Measurements from ENCODE around the gene FSTL4. TPM values are rescaled to one million over a fixed set of nuclear protein-coding genes. Genes with fewer than 3 reads are reported as not detected.

FSTL4 gene
- polyA plus RNA-seq, 4 donors: 0.78 to 1.2 (median 0.99) TPM

DNA sequence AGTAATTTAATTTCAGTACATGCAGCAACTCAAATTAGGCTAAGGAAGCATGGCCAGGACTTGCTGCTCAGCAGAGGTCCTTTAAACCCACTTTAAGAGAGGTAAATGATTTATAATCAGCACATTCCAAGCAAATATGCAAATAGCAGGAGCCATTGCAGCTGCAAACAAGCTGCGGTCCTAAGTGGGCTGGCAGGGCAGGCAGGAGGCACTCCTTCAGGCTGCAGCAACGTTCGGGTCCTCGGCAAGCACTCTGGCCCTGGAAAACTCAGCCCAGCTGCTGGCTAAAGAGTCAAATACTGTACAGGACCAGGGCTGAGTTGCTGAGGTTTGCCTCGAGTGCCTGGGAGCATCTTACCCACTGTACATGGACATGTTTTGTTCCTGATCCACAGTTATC lies 126.9 kb downstream of the FSTL4 start:
- no peak for DNase-seq (ENCODE audit: low read depth in 4 of 4, low spot score in 2 of 4)

GRCh38 chr5:133483406-133484090 lies 128.8 kb downstream of the FSTL4 start:
- no peak for DNase-seq (ENCODE audit: low read depth in 4 of 4, low spot score in 2 of 4)

DNA sequence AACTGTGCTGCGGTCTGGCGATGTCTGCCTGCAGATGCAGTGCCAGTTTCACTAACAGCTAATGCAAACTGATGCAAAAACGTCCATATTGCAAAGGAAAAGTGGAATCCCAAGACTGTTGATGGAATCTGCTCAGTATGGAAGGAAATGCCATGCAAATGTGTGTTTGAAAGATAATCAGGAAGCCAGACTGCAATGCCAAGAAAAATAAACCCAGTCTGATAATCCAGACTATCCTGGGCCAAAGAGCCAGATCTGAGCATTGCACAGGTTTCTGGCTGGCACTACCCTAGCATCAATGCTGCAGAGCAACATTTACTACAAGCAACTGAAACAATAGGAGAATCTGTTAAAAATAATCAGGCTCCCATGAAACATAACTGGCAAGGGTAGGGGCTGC lies 130.3 kb downstream of the FSTL4 start:
- no peak for DNase-seq (ENCODE audit: low read depth in 4 of 4, low spot score in 2 of 4)

- no peak for DNase-seq (ENCODE audit: low read depth in 4 of 4, low spot score in 2 of 4)
These were observed 131.5 kb downstream of the FSTL4 start for GRCh38 chr5:133480866-133481265.

- no peak for DNase-seq (ENCODE audit: low read depth in 4 of 4, low spot score in 2 of 4)
These were observed 132.0 kb downstream of the FSTL4 start for GRCh38 chr5:133480366-133480765.

GRCh38 chr5:133478199-133478985 lies 133.9 kb downstream of the FSTL4 start:
- DNase-seq (ENCODE audit: low read depth in 4 of 4, low spot score in 2 of 4): no peak

GRCh38 chr5:133475986-133476385 lies 136.4 kb downstream of the FSTL4 start:
- DNase-seq (ENCODE audit: low read depth in 4 of 4, low spot score in 2 of 4): no peak

GRCh38 chr5:133474851-133475590 lies 137.3 kb downstream of the FSTL4 start:
- no peak for DNase-seq (ENCODE audit: low read depth in 4 of 4, low spot score in 2 of 4)

GRCh38 chr5:133473291-133473690 lies 139.1 kb downstream of the FSTL4 start:
- no peak for DNase-seq (ENCODE audit: low read depth in 4 of 4, low spot score in 2 of 4)

GRCh38 chr5:133472829-133473228 lies 139.5 kb downstream of the FSTL4 start:
- DNase-seq (ENCODE audit: low read depth in 4 of 4, low spot score in 2 of 4): no peak

- DNase-seq (ENCODE audit: low read depth in 4 of 4, low spot score in 2 of 4): no peak
These were observed 140.6 kb downstream of the FSTL4 start for GRCh38 chr5:133471699-133472098.

- DNase-seq (ENCODE audit: low read depth in 4 of 4, low spot score in 2 of 4): no peak
These were observed 141.5 kb downstream of the FSTL4 start for GRCh38 chr5:133470841-133471240.

DNA sequence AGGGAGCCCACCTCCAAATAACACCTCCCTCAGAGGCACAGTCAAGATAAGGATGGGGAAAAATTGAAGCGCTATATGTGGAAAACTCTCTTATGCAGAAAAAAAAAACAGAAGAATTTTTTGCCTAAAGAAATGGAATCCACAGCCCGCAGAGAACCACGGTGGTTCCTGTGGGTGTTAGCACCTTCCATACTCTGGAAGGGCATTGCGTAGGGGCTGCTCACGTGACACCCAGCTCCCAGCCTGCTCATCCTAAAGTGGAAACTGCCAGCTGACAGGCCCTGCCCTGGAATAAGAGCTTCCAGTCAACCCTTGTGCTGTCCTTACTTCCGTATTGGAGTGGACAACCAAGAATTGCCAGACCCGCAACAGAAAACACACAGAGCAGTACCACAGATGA lies 142.5 kb downstream of the FSTL4 start:
- no peak for DNase-seq (ENCODE audit: low read depth in 4 of 4, low spot score in 2 of 4)

GRCh38 chr5:133469252-133469651 lies 143.1 kb downstream of the FSTL4 start:
- no peak for DNase-seq (ENCODE audit: low read depth in 4 of 4, low spot score in 2 of 4)

- no peak for DNase-seq (ENCODE audit: low read depth in 4 of 4, low spot score in 2 of 4)
These were observed 143.7 kb downstream of the FSTL4 start for GRCh38 chr5:133468596-133468995.

DNA sequence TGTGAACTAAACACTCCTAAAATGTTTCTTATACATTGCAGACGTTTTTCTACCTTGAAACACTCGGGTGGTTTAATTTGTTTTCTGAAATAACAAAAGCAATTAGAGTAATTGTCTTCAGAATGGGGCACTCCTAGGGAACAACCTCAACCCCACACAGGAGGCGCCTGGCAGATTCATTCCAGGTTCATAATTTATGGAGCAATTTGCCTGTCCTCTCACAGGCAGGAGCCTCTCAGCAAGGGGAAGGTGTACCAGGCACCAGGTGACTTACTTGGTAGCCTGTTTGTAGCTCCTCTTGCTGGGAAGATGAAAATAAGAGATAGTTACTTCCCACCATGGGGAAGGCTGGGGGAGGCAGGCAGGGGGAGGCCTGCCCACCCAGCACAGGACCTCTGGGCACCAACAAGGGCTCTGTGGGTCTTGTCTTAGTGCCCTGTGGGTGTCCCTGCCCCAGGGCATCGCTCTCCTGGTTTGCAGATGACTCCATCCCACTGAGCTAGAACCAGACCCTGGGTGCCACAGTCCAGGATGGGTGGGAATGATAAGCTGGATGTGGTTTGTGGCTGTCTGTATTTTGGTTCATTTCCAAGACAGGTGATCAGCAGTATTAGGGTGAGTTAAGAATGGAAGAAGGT lies 144.4 kb downstream of the FSTL4 start:
- peak in 3 of 4 donors; percentile 13 to 31 (median 29) for DNase-seq (ENCODE audit: low read depth in 4 of 4, low spot score in 2 of 4)

GRCh38 chr5:133467335-133467779 lies 145.0 kb downstream of the FSTL4 start:
- no peak for DNase-seq (ENCODE audit: low read depth in 4 of 4, low spot score in 2 of 4)

DNA sequence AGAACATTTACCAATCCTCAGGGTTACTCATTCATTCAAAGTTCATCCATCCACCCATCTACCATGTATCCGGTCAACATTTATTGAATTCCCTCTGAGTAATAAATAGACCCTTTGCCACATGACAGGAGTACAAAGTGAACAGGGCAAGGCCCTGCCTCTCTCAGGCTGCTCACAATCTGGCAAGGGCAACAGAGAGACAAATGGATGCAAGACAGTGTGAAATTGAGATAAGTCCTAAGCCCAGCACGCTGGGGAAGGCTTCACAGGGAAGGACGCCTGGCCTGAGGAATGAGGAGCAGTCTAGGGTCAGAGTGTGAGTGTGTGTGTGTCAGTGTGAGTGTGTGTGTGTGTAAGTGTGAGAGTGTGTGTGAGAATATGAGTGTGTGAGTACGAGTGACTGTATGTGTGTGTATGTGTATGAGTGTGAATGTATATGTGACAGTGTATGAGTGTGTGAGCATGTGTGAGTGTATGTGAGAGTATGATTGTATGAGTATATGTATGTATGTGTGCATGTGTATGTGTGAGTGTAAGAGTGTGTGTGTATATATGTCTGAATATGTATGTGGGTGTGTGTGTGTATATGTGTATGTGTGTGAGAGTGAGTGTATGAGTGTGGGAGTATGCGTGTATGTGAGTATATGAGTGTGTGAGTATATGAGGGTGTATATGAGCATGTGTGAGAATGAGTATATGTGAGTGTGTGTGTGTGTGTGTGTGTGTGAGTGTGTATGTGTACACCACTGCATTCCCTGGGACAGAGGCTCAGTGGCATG lies 145.6 kb downstream of the FSTL4 start:
- no peak for DNase-seq (ENCODE audit: low read depth in 4 of 4, low spot score in 2 of 4)

DNA sequence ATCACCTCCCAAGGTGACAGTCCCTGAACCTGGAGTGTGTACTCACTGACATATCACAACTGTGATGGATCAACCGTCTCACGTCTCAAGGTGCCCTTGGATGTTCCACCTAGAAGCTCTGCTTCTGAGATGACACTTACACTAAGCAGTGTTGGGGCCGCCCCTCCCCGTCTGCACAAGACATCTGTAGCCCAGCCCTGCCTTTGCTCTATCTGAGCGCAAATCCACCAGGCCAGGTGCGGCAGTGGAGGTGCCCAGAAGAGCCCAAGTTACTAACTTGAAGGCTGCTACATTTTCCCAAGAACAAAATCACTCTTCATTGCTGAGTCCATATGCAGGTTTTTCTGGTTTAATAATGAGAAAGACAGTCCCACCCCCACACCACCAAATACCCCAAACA lies 148.3 kb downstream of the FSTL4 start:
- no peak for DNase-seq (ENCODE audit: low read depth in 4 of 4, low spot score in 2 of 4)

Data from left renal cortex interstitium (tissue), 4 donors.